ENCODE results near the gene CHTF18.

Gene CHTF18

DNA sequence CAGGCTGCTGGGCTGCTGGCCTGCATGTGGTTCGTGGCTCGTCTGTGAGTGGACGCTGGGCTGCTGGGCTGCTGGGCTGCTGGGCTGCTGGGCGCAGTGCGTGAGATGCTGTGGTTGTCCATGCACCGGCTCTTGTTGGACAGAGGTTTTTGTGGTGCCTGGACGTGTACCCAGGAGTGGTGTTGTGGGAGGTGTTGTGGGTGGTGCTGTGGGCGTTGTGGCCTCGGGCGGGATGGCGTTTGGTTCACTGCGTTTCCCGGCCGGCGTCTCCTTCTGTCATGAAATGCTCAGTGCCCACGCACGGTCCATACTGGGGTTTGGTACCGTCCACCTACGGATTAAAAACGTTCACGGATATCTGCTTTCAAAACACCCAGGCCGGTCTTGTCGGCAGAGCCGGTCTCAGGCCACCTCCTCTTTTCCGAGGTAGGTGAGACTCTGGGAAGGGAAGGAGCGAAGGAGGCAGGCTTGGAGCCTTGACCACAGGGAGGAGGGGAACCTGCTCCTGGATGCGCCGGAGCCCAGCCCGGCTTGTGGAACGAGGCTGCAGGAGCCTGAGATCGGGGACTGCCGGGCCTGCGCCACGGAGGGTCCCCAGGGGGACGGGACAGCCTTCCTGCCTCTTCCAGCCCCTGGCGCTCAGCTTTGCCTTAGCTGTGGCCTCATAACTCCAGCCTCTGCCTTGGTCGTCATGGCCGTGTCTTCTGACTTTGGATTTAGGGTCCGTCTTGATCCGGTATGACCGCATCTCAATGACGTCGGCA, 41.9 kb downstream of the CHTF18 start:
- Histone ChIP-seq H3K9me3 (ENCODE audit: insufficient read depth, low read length) (no peaks in the 10 kb centered on the region), H3K9me2 (replicated peaks; ENCODE audit: insufficient read depth, low read length) (no peaks in the 10 kb centered on the region), H3K27me3 (ENCODE audit: low read length) (no peaks in the 10 kb centered on the region), H3K36me3 (ENCODE audit: low read length) (no peaks in the 10 kb centered on the region), H3K4me3 (ENCODE audit: insufficient read depth, low read length, poor library complexity, severe bottlenecking) (no peak overlapping the region), H3K9ac (ENCODE audit: low read length) (no peak overlapping the region), H3K4me2 (ENCODE audit: low read depth, low read length, poor library complexity, severe bottlenecking) (no peak overlapping the region), H3K79me2 (ENCODE audit: insufficient read depth, low read length) (no peaks in the 10 kb centered on the region), H2AFZ (ENCODE audit: low read depth, low read length, severe bottlenecking) (no peak overlapping the region), H4K20me1 (ENCODE audit: low read depth, low read length) (no peaks in the 10 kb centered on the region), H3K27ac (ENCODE audit: low read depth, low read length) (no peak overlapping the region), H3F3A (ENCODE audit: insufficient read depth) (no peaks in the 10 kb centered on the region)
- TF ChIP-seq, protein P1, sequence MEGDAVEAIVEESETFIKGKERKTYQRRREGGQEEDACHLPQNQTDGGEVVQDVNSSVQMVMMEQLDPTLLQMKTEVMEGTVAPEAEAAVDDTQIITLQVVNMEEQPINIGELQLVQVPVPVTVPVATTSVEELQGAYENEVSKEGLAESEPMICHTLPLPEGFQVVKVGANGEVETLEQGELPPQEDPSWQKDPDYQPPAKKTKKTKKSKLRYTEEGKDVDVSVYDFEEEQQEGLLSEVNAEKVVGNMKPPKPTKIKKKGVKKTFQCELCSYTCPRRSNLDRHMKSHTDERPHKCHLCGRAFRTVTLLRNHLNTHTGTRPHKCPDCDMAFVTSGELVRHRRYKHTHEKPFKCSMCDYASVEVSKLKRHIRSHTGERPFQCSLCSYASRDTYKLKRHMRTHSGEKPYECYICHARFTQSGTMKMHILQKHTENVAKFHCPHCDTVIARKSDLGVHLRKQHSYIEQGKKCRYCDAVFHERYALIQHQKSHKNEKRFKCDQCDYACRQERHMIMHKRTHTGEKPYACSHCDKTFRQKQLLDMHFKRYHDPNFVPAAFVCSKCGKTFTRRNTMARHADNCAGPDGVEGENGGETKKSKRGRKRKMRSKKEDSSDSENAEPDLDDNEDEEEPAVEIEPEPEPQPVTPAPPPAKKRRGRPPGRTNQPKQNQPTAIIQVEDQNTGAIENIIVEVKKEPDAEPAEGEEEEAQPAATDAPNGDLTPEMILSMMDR (IDR thresholded peaks at IDR 0.05; ENCODE audit: insufficient read depth, low read length, poor library complexity, severe bottlenecking), result no peak
- no peak for TF ChIP-seq EZH2phosphoT487 (conservative IDR thresholded peaks at IDR 0.05; ENCODE audit: low read length)

DNA sequence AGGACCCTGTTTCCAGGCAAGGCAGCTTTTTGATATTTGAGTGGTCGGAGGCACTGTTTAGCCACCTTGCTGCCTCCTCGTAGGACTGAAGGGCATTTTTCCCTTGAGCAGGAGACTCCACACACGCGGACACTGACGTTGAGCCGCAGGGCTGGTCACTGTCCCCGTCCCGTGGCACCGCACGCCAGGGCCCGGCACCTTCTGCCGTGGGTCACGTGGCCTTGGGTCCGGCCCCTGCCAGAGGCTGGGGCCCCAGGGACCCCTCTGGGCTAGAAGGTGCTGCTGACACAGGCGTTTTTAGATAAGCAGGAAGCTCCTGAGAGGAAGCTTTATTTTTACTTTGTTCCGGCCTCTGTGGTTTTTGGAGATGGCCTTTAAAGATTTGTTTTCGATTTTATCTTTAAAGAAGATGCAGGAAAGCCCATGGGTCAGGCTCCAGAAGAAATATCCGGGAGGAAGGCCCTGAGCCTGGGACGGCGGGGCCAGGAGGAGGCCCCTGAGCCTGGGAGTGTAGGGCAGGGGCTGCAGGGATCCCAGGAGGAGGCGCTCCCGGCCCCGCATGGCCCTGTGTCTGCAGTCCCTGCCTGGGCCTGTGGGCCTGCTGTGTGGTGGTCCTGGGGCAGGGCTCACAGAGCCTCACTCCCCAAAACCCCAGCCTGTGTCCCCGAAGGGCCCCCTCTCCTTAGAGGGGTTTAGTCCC, 42.6 kb downstream of the CHTF18 start:
- TF ChIP-seq, protein P1 (IDR thresholded peaks at IDR 0.05; ENCODE audit: insufficient read depth, low read length, poor library complexity, severe bottlenecking), result no peak
- no peak for TF ChIP-seq EZH2phosphoT487 (conservative IDR thresholded peaks at IDR 0.05; ENCODE audit: low read length)
- Histone ChIP-seq H3K36me3 (ENCODE audit: low read length) (no peaks in the 10 kb centered on the region), H3K79me2 (ENCODE audit: insufficient read depth, low read length) (no peaks in the 10 kb centered on the region), H3K4me2 (ENCODE audit: low read depth, low read length, poor library complexity, severe bottlenecking) (no peak overlapping the region), H3F3A (ENCODE audit: insufficient read depth) (no peaks in the 10 kb centered on the region), H3K27ac (ENCODE audit: low read depth, low read length) (no peak overlapping the region), H3K9ac (ENCODE audit: low read length) (no peak overlapping the region), H3K27me3 (ENCODE audit: low read length) (no peaks in the 10 kb centered on the region), H3K9me2 (replicated peaks; ENCODE audit: insufficient read depth, low read length) (no peaks in the 10 kb centered on the region), H3K9me3 (ENCODE audit: insufficient read depth, low read length) (no peaks in the 10 kb centered on the region), H3K4me3 (ENCODE audit: insufficient read depth, low read length, poor library complexity, severe bottlenecking) (no peak overlapping the region), H4K20me1 (ENCODE audit: low read depth, low read length) (no peaks in the 10 kb centered on the region), H2AFZ (ENCODE audit: low read depth, low read length, severe bottlenecking) (no peak overlapping the region)

DNA sequence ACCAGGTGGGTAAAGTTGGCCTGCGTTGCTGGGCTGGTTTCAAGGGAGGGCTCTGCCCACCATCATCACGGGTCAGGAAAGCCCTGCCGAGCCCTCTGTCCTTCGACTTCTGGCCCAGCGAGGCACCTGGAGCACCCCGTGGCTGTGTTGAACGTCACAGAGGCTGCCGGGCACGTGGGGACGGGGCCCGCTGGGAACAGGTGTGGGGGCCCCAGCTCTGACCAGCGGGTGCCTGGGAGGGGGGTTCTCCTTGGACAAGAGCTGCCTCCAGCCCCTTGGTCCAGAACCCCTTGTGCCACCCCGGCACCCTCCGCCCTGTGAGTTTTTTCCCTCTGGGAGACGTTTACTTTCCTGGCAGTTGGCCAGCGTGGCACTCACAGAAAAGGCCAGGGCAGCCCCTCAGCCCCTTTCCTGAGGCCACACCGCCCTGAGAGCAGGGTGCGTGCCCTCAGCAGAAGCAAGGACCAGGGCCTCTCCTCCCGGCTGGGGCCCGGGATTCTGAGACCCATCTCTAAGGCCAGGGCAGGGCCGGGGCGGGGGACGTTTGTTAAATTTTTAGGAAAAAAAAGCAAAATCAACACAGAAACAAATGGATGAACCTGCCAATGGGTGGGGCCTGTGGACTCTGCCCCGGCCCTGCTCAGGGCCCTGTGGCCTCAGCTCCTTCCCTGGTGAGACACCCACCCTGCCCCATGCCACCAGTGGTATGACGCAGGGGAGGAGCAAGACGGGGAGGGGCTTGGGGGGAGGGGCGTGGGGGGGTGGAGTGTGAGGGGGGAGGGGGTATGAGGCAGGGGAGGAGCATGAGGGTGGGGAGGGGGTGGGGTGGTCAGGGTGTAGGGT, 43.4 kb downstream of the CHTF18 start:
- Histone ChIP-seq H3F3A (ENCODE audit: insufficient read depth) (no peaks in the 10 kb centered on the region), H3K9ac (ENCODE audit: low read length) (no peak overlapping the region), H3K4me2 (ENCODE audit: low read depth, low read length, poor library complexity, severe bottlenecking) (no peak overlapping the region), H4K20me1 (ENCODE audit: low read depth, low read length) (no peaks in the 10 kb centered on the region), H2AFZ (ENCODE audit: low read depth, low read length, severe bottlenecking) (no peak overlapping the region), H3K9me3 (ENCODE audit: insufficient read depth, low read length) (no peaks in the 10 kb centered on the region; the same call in 1 of the 2 replicates), H3K79me2 (ENCODE audit: insufficient read depth, low read length) (no peaks in the 10 kb centered on the region), H3K27ac (ENCODE audit: low read depth, low read length) (no peak overlapping the region), H3K9me2 (replicated peaks; ENCODE audit: insufficient read depth, low read length) (no peaks in the 10 kb centered on the region), H3K36me3 (ENCODE audit: low read length) (no peaks in the 10 kb centered on the region), H3K4me3 (ENCODE audit: insufficient read depth, low read length, poor library complexity, severe bottlenecking) (no peak overlapping the region), H3K27me3 (ENCODE audit: low read length) (no peaks in the 10 kb centered on the region)
- no peak for TF ChIP-seq EZH2phosphoT487 (conservative IDR thresholded peaks at IDR 0.05; ENCODE audit: low read length)
- TF ChIP-seq, protein P1 (IDR thresholded peaks at IDR 0.05; ENCODE audit: insufficient read depth, low read length, poor library complexity, severe bottlenecking), result no peak
